ENCODE results near the gene YIPF5.

YIPF5 gene

DNA sequence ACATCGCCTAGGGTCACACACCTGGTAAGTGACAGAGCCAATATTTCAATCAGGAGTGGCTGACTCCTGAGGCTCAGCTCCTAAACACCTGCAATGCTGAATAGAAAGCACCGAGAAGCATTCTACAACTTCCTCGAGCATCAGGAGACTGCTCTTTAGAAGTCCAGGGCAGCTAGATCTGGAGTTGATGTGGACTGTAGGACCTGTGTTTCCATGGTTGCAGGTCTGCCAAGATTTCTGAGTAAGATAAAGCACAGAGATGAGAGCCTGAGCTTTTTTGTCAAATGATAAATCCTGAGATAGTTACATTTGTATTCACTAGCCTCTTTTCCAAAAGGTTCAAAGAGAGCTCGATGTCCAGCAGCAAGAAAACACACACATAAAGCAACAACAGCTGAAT lies 43.8 kb downstream of the YIPF5 start:
- H3K4me1 ChIP-seq, result no peaks in the 10 kb centered on the region
- TF ChIP-seq, protein P1, sequence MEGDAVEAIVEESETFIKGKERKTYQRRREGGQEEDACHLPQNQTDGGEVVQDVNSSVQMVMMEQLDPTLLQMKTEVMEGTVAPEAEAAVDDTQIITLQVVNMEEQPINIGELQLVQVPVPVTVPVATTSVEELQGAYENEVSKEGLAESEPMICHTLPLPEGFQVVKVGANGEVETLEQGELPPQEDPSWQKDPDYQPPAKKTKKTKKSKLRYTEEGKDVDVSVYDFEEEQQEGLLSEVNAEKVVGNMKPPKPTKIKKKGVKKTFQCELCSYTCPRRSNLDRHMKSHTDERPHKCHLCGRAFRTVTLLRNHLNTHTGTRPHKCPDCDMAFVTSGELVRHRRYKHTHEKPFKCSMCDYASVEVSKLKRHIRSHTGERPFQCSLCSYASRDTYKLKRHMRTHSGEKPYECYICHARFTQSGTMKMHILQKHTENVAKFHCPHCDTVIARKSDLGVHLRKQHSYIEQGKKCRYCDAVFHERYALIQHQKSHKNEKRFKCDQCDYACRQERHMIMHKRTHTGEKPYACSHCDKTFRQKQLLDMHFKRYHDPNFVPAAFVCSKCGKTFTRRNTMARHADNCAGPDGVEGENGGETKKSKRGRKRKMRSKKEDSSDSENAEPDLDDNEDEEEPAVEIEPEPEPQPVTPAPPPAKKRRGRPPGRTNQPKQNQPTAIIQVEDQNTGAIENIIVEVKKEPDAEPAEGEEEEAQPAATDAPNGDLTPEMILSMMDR (IDR thresholded peaks at IDR 0.05), result no peak
- no peak overlapping the region for H3K4me3 ChIP-seq
- intact Hi-C loops (cut with DNase I; ENCODE audit: low total_unique reads), result no loop called here
- no peaks in the 10 kb centered on the region for H3K9me3 ChIP-seq
- no peak for DNase-seq
- H3K36me3 ChIP-seq, result no peaks in the 10 kb centered on the region
- no peaks in the 10 kb centered on the region for H3K27me3 ChIP-seq
- no peak overlapping the region for H3K27ac ChIP-seq

GRCh38 chr5:144125163-144125726 lies 45.2 kb downstream of the YIPF5 start:
- Histone ChIP-seq H3K36me3 (no peaks in the 10 kb centered on the region), H3K27me3 (no peaks in the 10 kb centered on the region)
- intact Hi-C loops (cut with DNase I; ENCODE audit: low total_unique reads), result no loop called here

GRCh38 chr5:144122641-144123040 lies 47.8 kb downstream of the YIPF5 start:
- peaks cover 0 to 4% (median 0%) of the 10 kb centered on the region in 3 donors for H3K9me3 ChIP-seq
- intact Hi-C loops (cut with DNase I; ENCODE audit: low total_unique reads), result no loop called here
- no peaks in the 10 kb centered on the region for H3K36me3 ChIP-seq
- H3K27ac ChIP-seq, result no peak overlapping the region
- no peak for DNase-seq
- H3K27me3 ChIP-seq, result no peaks in the 10 kb centered on the region
- no peaks in the 10 kb centered on the region for H3K4me1 ChIP-seq
- no peak overlapping the region for H3K4me3 ChIP-seq
- TF ChIP-seq, protein P1 (IDR thresholded peaks at IDR 0.05), result no peak

More at GRCh38 chr5:144125163-144125726, 45.2 kb downstream of the YIPF5 start:
- TF ChIP-seq, protein P1 (IDR thresholded peaks at IDR 0.05), result no peak
- H3K4me3 ChIP-seq, result no peak overlapping the region
- no peaks in the 10 kb centered on the region for H3K9me3 ChIP-seq
- no peak for DNase-seq
- H3K4me1 ChIP-seq, result no peaks in the 10 kb centered on the region
- H3K27ac ChIP-seq, result no peak overlapping the region

DNA sequence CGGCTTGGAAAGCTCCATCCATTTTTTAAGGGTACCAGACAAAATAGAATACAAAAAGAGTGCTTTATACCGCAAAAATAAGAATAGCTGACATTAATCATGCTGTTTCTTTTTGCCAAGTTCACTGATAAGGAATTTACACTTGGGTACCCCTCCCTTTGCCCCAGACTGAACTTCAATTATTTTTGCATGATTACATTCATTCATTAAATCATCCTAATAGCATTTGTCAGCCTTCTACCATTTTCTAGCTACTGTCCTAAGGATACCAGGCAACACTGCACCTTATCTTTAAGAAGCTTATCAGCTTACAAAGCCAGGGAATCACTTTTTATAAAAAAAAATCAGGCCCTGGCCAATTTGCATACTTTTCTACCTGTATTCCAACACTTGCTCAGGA lies 48.4 kb downstream of the YIPF5 start:
- H3K27me3 ChIP-seq, result no peaks in the 10 kb centered on the region
- intact Hi-C loops (cut with DNase I; ENCODE audit: low total_unique reads), result no loop called here
- no peak for DNase-seq

GRCh38 chr5:144121577-144121976 lies 48.9 kb downstream of the YIPF5 start:
- H3K4me1 ChIP-seq, result no peaks in the 10 kb centered on the region
- TF ChIP-seq, protein P1 (IDR thresholded peaks at IDR 0.05), result no peak
- intact Hi-C loops (cut with DNase I; ENCODE audit: low total_unique reads), result no loop called here
- no peak overlapping the region for H3K4me3 ChIP-seq
- DNase-seq, result no peak
- H3K36me3 ChIP-seq, result no peaks in the 10 kb centered on the region
- H3K27ac ChIP-seq, result no peak overlapping the region
- H3K27me3 ChIP-seq, result no peaks in the 10 kb centered on the region
- H3K9me3 ChIP-seq, result peaks cover 0 to 4% (median 0%) of the 10 kb centered on the region in 3 donors

More for the DNA sequence above, 48.4 kb downstream of the YIPF5 start:
- no peaks in the 10 kb centered on the region for H3K4me1 ChIP-seq
- no peak overlapping the region for H3K27ac ChIP-seq
- peaks cover 0 to 4% (median 0%) of the 10 kb centered on the region in 3 donors for H3K9me3 ChIP-seq
- TF ChIP-seq, protein P1 (IDR thresholded peaks at IDR 0.05), result no peak
- no peak overlapping the region for H3K4me3 ChIP-seq
- no peaks in the 10 kb centered on the region for H3K36me3 ChIP-seq
